B cell (primary cell): ENCODE data around the gene LAPTM4A.

Source experiments
- EZH2 ChIP-seq: IDR thresholded peaks from 2 replicates; pipeline ENCODE4 v1.6.1; 2012; ENCODE audit warnings: borderline replicate concordance, low read depth, mild to moderate bottlenecking, moderate library complexity, low read length; ENCODE audit not compliant: insufficient read depth, poor library complexity, severe bottlenecking
- TF ChIP-seq, protein P1 (sequence below): fragments of 200-600 bp; IDR thresholded peaks from one replicate; pipeline ENCODE4 v1.8.0; 2022; ENCODE audit warnings: antibody characterized with exemption, mild to moderate bottlenecking

DNA sequence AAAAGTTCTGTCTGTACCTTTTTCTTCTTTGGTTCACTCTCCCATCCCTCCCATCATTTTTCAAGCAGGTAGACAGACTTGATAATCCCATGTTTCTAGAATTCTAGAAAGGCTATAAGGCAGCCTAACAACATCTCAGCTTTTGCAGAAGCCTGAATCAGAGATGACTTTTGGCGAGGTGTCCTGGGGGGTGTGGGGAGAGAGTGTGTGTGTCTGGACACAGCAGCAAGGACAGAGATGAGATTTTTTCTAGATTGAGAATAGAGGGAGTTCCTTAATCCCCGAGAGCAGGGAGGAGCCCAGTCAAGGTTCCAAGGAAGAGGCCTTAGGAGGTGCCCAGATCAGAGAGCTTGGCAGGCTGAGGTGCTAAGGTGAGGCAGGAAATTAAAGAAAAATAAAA is 22.0 kb upstream of the LAPTM4A start:
- TF ChIP-seq, protein P1, sequence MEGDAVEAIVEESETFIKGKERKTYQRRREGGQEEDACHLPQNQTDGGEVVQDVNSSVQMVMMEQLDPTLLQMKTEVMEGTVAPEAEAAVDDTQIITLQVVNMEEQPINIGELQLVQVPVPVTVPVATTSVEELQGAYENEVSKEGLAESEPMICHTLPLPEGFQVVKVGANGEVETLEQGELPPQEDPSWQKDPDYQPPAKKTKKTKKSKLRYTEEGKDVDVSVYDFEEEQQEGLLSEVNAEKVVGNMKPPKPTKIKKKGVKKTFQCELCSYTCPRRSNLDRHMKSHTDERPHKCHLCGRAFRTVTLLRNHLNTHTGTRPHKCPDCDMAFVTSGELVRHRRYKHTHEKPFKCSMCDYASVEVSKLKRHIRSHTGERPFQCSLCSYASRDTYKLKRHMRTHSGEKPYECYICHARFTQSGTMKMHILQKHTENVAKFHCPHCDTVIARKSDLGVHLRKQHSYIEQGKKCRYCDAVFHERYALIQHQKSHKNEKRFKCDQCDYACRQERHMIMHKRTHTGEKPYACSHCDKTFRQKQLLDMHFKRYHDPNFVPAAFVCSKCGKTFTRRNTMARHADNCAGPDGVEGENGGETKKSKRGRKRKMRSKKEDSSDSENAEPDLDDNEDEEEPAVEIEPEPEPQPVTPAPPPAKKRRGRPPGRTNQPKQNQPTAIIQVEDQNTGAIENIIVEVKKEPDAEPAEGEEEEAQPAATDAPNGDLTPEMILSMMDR = no peak
- no peak for TF ChIP-seq EZH2
